WTC11 (cell line): Measurements from ENCODE around the gene SCP2D1. TPM values are rescaled to one million over a fixed set of nuclear protein-coding genes. Genes with fewer than 3 reads are reported as not detected.

ENCODE experiments used
- ATAC-seq: fragments of 200-7000 bp; cut with Tn5 transposase; 2 replicates; pipeline ENCODE4 v1.10.0; 2021; ENCODE audit warnings: mild to moderate bottlenecking, moderate library complexity
- CTCF ChIA-PET: fragments of 300-600 bp; sonication (Branson Sonifier 250); formaldehyde crosslinking; loops from one replicate; lab custom pipeline; 2021; ENCODE audit warnings: antibody characterized with exemption; lab: Charles Lee
- POLR2A ChIA-PET: fragments of 350-600 bp; sonication (Branson Sonifier 250); formaldehyde crosslinking; loops from one replicate; lab custom pipeline; 2021; ENCODE audit warnings: antibody characterized with exemption; lab: Charles Lee
- DNase-seq: peaks from one replicate; pipeline ENCODE4 v3.0.0; 2021; ENCODE audit warnings: low spot score
- H3K27ac Mint-ChIP-seq: 2 replicates; pipeline ENCODE4 v1.8.0; 2021; ENCODE audit warnings: mixed read lengths
- H3K27me3 Mint-ChIP-seq: 2 replicates; pipeline ENCODE4 v1.8.0; 2021; ENCODE audit warnings: low read depth, mild to moderate bottlenecking, moderate library complexity, mixed read lengths
- H3K36me3 Mint-ChIP-seq: 2 replicates; pipeline ENCODE4 v1.8.0; 2021; ENCODE audit warnings: mixed read lengths
- H3K4me1 Mint-ChIP-seq: 2 replicates; pipeline ENCODE4 v1.8.0; 2022; ENCODE audit warnings: mixed read lengths
- H3K4me3 Mint-ChIP-seq: 2 replicates; pipeline ENCODE4 v1.8.0; 2021; ENCODE audit warnings: mild to moderate bottlenecking, moderate library complexity, mixed read lengths
- H3K9me3 Mint-ChIP-seq: 2 replicates; pipeline ENCODE4 v1.8.0; 2021; ENCODE audit warnings: mixed read lengths
- CBFB ChIP-seq: sonication (generic); formaldehyde crosslinking; IDR thresholded peaks from 2 replicates; pipeline ENCODE4 v1.8.1; 2022; ENCODE audit warnings: mild to moderate bottlenecking, low read depth, missing genetic modification reagents
- CREM ChIP-seq: sonication (generic); formaldehyde crosslinking; IDR thresholded peaks from 2 replicates; pipeline ENCODE4 v1.8.1; 2022; ENCODE audit warnings: mild to moderate bottlenecking, missing genetic modification reagents, moderate library complexity
- FOXK1 ChIP-seq: sonication (generic); formaldehyde crosslinking; IDR thresholded peaks from 2 replicates; pipeline ENCODE4 v1.8.0; 2022; ENCODE audit warnings: mild to moderate bottlenecking, moderate library complexity, missing genetic modification reagents
- GABPB1 ChIP-seq: sonication (generic); formaldehyde crosslinking; IDR thresholded peaks from 2 replicates; pipeline ENCODE4 v1.8.1; 2023; ENCODE audit warnings: mild to moderate bottlenecking, missing genetic modification reagents
- GTF2I ChIP-seq: fragments of 250-450 bp; sonication (Bioruptor Pico); conservative IDR thresholded peaks from 2 replicates; pipeline ENCODE4 v1.4.0; 2021; ENCODE audit warnings: mild to moderate bottlenecking
- KAT7 ChIP-seq: sonication (generic); formaldehyde crosslinking; IDR thresholded peaks from 2 replicates; pipeline ENCODE4 v1.8.1; 2023; ENCODE audit warnings: missing genetic modification reagents, mild to moderate bottlenecking, borderline replicate concordance
- MXD4 ChIP-seq: fragments of 250-450 bp; sonication (Bioruptor Pico); IDR thresholded peaks from 2 replicates; pipeline ENCODE4 v1.8.0; 2021; ENCODE audit warnings: mild to moderate bottlenecking, moderate library complexity, borderline replicate concordance
- NR2C2 ChIP-seq: sonication (generic); formaldehyde crosslinking; IDR thresholded peaks from 2 replicates; pipeline ENCODE4 v1.8.0; 2022; ENCODE audit warnings: mild to moderate bottlenecking, missing genetic modification reagents
- OVOL2 ChIP-seq: fragments of 250-450 bp; sonication (Bioruptor Pico); IDR thresholded peaks from 2 replicates; pipeline ENCODE4 v1.9.0; 2021; ENCODE audit warnings: mild to moderate bottlenecking, borderline replicate concordance
- RORB ChIP-seq: fragments of 250-450 bp; sonication (Bioruptor Pico); IDR thresholded peaks from 2 replicates; pipeline ENCODE4 v1.9.0; 2021; ENCODE audit warnings: mild to moderate bottlenecking
- SMAD3 ChIP-seq: sonication (generic); formaldehyde crosslinking; IDR thresholded peaks from 2 replicates; pipeline ENCODE4 v1.8.0; 2022; ENCODE audit warnings: missing genetic modification reagents, mild to moderate bottlenecking, borderline replicate concordance
- SP1 ChIP-seq: sonication (generic); formaldehyde crosslinking; conservative IDR thresholded peaks from 2 replicates; pipeline ENCODE4 v1.8.1; 2022; ENCODE audit warnings: missing genetic modification reagents
- TEAD1 ChIP-seq: sonication (generic); formaldehyde crosslinking; IDR thresholded peaks from 2 replicates; pipeline ENCODE4 v1.8.0; 2022; ENCODE audit warnings: mild to moderate bottlenecking, missing genetic modification reagents
- TEAD4 ChIP-seq: sonication (generic); formaldehyde crosslinking; IDR thresholded peaks from 2 replicates; pipeline ENCODE4 v1.8.0; 2022; ENCODE audit warnings: mild to moderate bottlenecking, missing genetic modification reagents
- total RNA-seq: library from RNA; stranded (reverse); gene quantifications from 3 replicates; pipeline ENCODE4 v1.2.3, GENCODE V29; 2021
- TF ChIP-seq, protein P1 (sequence below): sonication (generic); formaldehyde crosslinking; IDR thresholded peaks from 2 replicates; pipeline ENCODE4 v1.8.1; 2022; ENCODE audit warnings: mild to moderate bottlenecking, missing genetic modification reagents, moderate library complexity, borderline replicate concordance
- TF ChIP-seq, protein P2 (sequence below): sonication (generic); formaldehyde crosslinking; IDR thresholded peaks from 2 replicates; pipeline ENCODE4 v1.8.1; 2022; ENCODE audit warnings: missing genetic modification reagents, borderline replicate concordance
- TF ChIP-seq, protein P3 (sequence below): sonication (generic); formaldehyde crosslinking; IDR thresholded peaks from 2 replicates; pipeline ENCODE4 v1.8.1; 2022; ENCODE audit warnings: low read depth, mild to moderate bottlenecking, moderate library complexity, missing genetic modification reagents, borderline replicate concordance
- TF ChIP-seq, protein P4 (sequence below): sonication (generic); formaldehyde crosslinking; IDR thresholded peaks from 2 replicates; pipeline ENCODE4 v1.8.1; 2023; ENCODE audit warnings: mild to moderate bottlenecking, missing genetic modification reagents, moderate library complexity
- TF ChIP-seq, protein P5 (sequence below): sonication (generic); formaldehyde crosslinking; IDR thresholded peaks from 2 replicates; pipeline ENCODE4 v1.8.1; 2023; ENCODE audit warnings: mild to moderate bottlenecking, moderate library complexity, missing genetic modification reagents
- TF ChIP-seq, protein P6 (sequence below): sonication (generic); formaldehyde crosslinking; IDR thresholded peaks from 2 replicates; pipeline ENCODE4 v1.8.0; 2022; ENCODE audit warnings: mild to moderate bottlenecking, missing genetic modification reagents
- TF ChIP-seq, protein P7 (sequence below): sonication (generic); formaldehyde crosslinking; IDR thresholded peaks from 2 replicates; pipeline ENCODE4 v1.8.0; 2022; ENCODE audit warnings: mild to moderate bottlenecking, missing genetic modification reagents
- TF ChIP-seq, protein P8 (sequence below): sonication (generic); formaldehyde crosslinking; IDR thresholded peaks from 2 replicates; pipeline ENCODE4 v1.8.1; 2022; ENCODE audit warnings: low read depth, missing genetic modification reagents, borderline replicate concordance

SCP2D1 gene
- total RNA-seq, 1 experiment from 2014 or later: not detected

DNA sequence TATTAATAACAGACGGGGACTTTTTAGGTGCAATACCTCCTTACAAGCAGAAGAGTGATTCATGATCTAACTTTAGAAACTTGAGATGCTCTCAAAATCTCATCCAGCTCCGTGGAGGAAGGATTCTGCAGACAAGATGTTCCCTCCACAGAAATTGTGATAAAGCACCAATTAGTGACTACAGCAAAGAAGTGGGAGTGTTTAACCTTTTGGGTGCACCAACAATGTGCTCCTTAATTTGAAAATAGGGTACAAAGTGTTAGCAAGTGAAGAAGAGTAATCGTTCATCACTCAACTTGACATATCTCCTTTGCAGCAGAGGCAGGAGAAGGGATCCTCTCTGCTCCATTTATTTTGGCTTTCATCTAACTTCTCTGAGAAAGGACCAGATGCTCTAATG, 22.8 kb upstream of the SCP2D1 start (continued):
- TF ChIP-seq, protein P1, sequence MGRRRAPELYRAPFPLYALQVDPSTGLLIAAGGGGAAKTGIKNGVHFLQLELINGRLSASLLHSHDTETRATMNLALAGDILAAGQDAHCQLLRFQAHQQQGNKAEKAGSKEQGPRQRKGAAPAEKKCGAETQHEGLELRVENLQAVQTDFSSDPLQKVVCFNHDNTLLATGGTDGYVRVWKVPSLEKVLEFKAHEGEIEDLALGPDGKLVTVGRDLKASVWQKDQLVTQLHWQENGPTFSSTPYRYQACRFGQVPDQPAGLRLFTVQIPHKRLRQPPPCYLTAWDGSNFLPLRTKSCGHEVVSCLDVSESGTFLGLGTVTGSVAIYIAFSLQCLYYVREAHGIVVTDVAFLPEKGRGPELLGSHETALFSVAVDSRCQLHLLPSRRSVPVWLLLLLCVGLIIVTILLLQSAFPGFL (CRISPR knock-in tag): no peak
- TF ChIP-seq, protein P2, sequence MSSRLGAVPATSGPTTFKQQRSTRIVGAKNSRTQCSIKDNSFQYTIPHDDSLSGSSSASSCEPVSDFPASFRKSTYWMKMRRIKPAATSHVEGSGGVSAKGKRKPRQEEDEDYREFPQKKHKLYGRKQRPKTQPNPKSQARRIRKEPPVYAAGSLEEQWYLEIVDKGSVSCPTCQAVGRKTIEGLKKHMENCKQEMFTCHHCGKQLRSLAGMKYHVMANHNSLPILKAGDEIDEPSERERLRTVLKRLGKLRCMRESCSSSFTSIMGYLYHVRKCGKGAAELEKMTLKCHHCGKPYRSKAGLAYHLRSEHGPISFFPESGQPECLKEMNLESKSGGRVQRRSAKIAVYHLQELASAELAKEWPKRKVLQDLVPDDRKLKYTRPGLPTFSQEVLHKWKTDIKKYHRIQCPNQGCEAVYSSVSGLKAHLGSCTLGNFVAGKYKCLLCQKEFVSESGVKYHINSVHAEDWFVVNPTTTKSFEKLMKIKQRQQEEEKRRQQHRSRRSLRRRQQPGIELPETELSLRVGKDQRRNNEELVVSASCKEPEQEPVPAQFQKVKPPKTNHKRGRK (CRISPR knock-in tag): no peak
- TF ChIP-seq RORB (CRISPR knock-in tag): no peak
- no peak for TF ChIP-seq CBFB (CRISPR knock-in tag)

DNA sequence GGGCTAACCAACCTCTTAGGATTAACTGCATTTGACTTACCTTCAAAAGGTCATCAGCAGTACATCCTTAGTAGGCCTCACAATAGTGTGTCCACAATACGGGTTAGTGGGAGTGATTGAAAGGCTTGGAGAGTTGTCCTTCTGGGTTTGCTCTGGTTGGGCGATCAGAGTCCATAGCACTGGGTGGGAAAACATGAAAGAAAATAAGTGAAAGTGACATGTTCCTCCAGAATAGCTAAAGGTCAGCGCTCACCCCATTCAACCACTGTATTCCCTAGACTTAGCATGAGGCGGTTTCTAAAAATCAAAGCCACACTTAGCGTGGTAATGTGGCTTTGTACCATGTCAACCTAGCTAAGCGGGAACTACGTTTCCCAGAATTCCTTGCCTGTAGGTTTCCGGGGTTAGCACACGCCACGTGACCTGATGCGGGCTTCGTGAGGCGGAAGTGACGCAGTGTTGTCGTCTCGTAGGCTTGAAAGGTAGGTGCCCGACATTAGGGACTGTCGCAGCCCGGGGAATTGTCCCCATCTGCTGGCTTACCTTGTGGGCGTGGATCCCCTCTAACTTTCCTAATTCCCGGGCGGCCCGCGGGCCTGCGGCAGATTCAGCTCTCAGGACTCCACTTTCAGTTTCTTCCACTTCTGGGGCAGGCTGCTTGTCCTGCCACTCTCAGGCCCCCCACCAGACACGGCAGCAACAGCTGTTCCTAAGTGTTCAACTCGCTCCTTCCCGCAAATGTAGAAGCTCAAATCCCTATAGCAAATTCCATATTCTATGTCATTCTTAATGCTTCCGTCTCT, 19.8 kb upstream of the SCP2D1 start:
- peaks cover 23% of the 10 kb centered on the region for H3K9me3 Mint-ChIP-seq
- peak overlapping the region; percentile 85 for H3K4me3 Mint-ChIP-seq
- ATAC-seq (peak; percentile 93), DNase-seq (peak; percentile 78)
- CTCF ChIA-PET: interaction anchor here (0.6 to 1.4 kb wide), 3 partner anchors 46 to 162 kb away, joined by 3 to 4 read pairs (median 4); no protein-coding TSS in a partner anchor
- POLR2A ChIA-PET: no interaction called here
- H3K4me1 Mint-ChIP-seq: peaks cover 3% of the 10 kb centered on the region; the same call in 1 of the 2 replicates
- H3K27ac Mint-ChIP-seq: peak overlapping the region; percentile 85
- H3K36me3 Mint-ChIP-seq: no peaks in the 10 kb centered on the region
- peaks cover 43% of the 10 kb centered on the region for H3K27me3 Mint-ChIP-seq
- TF ChIP-seq SP1 (CRISPR knock-in tag) (0 out of 2 replicates have a peak, but pooled peaks have one; percentile 29), OVOL2 (CRISPR knock-in tag) (no peak), TEAD4 (CRISPR knock-in tag) (no peak), GABPB1 (peak; percentile 70), GTF2I (CRISPR knock-in tag) (no peak), SMAD3 (CRISPR knock-in tag) (no peak), NR2C2 (CRISPR knock-in tag) (no peak), FOXK1 (CRISPR knock-in tag) (peak; percentile 96), MXD4 (CRISPR knock-in tag) (no peak), TEAD1 (CRISPR knock-in tag) (peak; percentile 33; the same call in 1 of the 2 replicates), KAT7 (no peak), CREM (CRISPR knock-in tag) (peak; percentile 93; the same call in 1 of the 2 replicates)
- TF ChIP-seq, protein P3, sequence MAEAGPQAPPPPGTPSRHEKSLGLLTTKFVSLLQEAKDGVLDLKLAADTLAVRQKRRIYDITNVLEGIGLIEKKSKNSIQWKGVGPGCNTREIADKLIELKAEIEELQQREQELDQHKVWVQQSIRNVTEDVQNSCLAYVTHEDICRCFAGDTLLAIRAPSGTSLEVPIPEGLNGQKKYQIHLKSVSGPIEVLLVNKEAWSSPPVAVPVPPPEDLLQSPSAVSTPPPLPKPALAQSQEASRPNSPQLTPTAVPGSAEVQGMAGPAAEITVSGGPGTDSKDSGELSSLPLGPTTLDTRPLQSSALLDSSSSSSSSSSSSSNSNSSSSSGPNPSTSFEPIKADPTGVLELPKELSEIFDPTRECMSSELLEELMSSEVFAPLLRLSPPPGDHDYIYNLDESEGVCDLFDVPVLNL: no peak
- TF ChIP-seq, protein P4, sequence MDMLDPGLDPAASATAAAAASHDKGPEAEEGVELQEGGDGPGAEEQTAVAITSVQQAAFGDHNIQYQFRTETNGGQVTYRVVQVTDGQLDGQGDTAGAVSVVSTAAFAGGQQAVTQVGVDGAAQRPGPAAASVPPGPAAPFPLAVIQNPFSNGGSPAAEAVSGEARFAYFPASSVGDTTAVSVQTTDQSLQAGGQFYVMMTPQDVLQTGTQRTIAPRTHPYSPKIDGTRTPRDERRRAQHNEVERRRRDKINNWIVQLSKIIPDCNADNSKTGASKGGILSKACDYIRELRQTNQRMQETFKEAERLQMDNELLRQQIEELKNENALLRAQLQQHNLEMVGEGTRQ (CRISPR knock-in tag): peak; percentile 99
- TF ChIP-seq, protein P5, sequence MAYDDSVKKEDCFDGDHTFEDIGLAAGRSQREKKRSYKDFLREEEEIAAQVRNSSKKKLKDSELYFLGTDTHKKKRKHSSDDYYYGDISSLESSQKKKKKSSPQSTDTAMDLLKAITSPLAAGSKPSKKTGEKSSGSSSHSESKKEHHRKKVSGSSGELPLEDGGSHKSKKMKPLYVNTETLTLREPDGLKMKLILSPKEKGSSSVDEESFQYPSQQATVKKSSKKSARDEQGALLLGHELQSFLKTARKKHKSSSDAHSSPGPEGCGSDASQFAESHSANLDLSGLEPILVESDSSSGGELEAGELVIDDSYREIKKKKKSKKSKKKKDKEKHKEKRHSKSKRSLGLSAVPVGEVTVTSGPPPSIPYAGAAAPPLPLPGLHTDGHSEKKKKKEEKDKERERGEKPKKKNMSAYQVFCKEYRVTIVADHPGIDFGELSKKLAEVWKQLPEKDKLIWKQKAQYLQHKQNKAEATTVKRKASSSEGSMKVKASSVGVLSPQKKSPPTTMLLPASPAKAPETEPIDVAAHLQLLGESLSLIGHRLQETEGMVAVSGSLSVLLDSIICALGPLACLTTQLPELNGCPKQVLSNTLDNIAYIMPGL (CRISPR knock-in tag): no peak
- TF ChIP-seq, protein P6, sequence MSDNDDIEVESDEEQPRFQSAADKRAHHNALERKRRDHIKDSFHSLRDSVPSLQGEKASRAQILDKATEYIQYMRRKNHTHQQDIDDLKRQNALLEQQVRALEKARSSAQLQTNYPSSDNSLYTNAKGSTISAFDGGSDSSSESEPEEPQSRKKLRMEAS (CRISPR knock-in tag): peak; percentile 44; the same call in 1 of the 2 replicates
- TF ChIP-seq, protein P7, sequence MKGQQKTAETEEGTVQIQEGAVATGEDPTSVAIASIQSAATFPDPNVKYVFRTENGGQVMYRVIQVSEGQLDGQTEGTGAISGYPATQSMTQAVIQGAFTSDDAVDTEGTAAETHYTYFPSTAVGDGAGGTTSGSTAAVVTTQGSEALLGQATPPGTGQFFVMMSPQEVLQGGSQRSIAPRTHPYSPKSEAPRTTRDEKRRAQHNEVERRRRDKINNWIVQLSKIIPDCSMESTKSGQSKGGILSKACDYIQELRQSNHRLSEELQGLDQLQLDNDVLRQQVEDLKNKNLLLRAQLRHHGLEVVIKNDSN (CRISPR knock-in tag): peak; percentile 99
- TF ChIP-seq, protein P8, sequence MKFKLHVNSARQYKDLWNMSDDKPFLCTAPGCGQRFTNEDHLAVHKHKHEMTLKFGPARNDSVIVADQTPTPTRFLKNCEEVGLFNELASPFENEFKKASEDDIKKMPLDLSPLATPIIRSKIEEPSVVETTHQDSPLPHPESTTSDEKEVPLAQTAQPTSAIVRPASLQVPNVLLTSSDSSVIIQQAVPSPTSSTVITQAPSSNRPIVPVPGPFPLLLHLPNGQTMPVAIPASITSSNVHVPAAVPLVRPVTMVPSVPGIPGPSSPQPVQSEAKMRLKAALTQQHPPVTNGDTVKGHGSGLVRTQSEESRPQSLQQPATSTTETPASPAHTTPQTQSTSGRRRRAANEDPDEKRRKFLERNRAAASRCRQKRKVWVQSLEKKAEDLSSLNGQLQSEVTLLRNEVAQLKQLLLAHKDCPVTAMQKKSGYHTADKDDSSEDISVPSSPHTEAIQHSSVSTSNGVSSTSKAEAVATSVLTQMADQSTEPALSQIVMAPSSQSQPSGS: no peak
